HG02852 (cell line): ENCODE results near the gene SCYGR1.

Experiments
- ATAC-seq: cut with Tn5 transposase; IDR thresholded peaks from one replicate; pipeline ENCODE4 v1.9.1; 2021; ENCODE audit warnings: mild to moderate bottlenecking, moderate library complexity; ENCODE audit not compliant: unreplicated experiment

Gene SCYGR1

DNA sequence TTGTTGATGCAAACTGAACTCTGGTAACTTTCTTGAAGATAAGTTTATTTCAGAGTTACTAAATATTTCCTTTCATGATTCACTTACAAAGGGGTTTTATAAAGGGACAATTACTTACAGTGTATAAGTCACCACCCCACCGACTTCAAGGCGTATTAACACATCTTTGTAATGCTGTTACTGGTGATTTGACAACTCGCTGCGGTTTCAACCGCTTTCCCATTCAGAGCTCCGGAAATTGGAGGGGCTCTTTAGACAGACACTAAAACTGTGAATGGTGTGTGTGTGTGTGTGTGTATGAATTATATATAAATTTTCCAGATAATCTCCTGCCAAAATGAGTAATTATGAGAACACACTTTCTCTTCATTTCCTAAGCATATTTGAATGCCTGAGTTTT lies 13.6 kb downstream of the SCYGR1 start:
- ATAC-seq = no peak

DNA sequence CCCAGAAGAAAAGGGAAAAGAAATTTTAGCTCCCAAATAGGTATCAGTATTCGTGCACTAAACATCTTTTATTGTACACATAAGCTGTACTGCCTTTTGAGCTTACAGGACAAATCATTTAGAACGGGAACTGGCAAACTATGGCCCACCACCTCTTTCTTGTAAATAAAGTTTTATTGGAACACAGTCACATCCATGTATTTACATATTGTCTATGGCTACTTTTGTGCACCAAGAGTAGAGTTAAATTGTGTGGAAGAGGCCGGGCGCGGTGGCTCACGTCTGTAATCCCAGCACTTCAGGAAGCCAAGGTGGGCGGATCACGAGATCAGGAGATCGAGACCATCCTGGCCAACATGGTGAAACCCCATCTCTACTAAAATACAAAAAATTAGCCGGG lies 14.4 kb downstream of the SCYGR1 start:
- no peak for ATAC-seq

DNA sequence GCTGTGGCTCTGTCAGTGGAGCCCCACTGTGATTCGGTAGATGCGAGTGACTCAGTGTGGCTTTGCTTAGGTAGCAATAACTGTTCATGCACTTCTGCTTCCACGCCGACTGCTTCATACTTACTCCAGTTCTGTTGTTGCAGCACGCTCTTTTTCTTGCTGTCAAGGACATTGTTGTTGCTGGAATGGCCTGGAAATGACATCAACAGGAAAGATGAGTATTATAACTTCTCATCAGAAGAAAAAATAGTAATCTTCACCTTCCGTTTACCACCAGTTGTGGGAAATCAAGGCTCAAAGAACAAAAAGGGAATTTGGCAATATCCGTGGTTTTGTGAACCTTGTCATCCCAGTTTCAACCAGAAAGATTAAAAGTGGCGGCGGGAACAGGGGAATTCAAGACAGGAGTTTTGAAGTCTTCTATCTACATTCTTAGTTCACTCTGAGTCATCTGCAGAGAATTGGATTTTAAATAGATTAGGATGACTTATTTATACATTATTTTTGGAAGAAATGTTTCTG lies 16.9 kb downstream of the SCYGR1 start:
- ATAC-seq = no peak

DNA sequence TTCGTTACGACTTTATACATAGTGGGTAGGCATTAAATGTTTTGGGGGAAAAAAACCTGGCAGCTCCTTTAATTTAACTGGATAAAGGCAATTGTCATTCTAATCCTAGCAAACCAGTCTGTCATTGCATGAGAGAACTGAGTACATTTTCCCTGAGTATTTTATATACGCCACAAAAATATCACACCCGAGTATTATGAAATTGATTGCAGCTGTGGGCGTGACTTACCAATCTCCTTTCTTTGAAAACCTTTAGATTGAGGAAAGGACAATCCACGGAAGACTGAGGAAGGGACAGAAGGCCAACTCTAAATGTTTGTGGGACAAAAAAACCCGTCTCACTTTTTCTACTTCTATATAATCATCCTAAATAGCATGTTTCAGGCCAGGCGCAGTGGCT lies 17.7 kb downstream of the SCYGR1 start:
- no peak for ATAC-seq

DNA sequence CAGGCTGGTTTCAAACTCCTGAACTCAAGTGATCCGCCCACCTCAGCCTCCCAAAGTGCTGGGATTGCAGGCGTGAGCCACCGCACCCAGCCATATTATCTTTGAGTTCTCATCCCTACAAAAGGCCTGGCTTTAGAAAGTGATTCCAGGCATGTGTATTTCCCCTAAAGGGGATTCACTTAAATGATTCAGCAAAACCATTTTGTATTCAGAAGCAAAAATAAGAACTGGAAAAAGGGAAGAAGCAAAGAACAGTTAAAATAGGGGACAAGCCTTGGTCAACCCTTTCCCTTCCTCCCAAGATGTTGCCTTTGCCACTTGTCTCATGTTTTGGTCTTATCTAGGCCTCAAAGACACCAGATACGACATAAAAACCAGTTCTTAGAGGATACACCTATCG lies 19.2 kb downstream of the SCYGR1 start:
- no peak for ATAC-seq

DNA sequence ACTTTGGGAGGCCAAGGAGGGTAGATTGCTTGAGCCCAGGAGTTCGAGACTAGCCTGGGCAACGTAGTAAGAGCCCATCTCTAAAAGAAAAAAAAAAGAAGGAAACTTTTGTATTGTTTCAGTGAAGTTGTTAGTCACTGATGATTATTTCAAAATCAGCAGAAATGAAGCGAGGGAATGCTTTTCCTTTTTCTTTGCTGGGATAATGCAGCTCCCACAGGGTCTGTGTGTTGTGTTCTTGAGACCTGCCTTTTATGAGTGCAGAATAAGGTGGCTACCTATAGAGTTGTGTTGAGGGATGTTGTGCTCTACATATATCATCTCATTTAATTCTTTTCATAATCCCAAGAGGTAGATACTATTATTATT lies 20.3 kb downstream of the SCYGR1 start:
- no peak for ATAC-seq

DNA sequence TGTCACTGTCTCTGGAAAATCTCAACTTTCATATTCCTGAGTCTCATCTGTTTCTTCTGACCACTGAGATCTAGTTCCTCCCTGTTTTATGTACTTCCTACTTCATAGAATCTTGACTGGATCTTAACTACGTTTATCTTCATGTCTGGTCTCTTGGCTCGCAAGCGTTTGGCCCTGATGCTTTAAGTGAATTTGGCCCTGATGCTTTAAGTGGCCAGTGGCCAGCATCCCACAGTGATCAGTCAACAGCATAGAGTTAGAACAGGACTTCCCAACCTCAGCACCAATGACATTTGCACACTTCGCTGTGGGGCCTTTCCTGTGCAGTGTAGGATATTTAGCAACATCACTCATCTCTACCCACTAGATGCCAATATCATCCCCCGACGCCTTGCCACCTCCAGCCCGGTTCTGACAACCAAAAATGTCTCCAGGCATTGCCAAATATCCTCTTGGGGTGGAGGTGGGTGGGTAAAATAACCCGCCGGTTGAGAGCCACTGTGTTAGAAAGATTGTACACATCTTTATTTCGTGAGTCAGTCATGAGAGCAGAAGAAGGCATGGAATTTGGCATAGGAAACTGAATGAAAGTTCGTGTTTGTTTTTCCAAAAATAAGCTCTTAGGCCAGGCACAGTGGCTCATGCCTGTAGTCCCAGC lies 20.9 kb downstream of the SCYGR1 start:
- no peak for ATAC-seq

DNA sequence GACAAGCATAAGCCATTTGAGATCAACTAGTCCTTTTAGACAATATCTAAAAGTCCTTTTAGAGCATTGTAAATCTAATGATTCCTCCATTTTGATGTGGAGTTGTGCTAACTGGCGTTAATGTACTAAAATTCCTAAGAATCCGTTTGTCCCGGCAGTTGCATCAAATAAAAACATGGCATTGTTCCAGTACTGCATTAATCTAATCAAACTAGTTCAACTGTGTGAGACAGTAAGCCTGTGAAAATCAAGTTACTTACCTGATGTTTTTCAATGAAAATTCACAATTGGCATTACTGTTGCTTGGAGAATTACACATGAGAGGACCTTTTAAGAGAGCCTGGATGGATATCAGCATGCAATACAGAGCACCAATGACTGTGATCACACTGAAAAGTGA lies 21.9 kb downstream of the SCYGR1 start:
- ATAC-seq = no peak

DNA sequence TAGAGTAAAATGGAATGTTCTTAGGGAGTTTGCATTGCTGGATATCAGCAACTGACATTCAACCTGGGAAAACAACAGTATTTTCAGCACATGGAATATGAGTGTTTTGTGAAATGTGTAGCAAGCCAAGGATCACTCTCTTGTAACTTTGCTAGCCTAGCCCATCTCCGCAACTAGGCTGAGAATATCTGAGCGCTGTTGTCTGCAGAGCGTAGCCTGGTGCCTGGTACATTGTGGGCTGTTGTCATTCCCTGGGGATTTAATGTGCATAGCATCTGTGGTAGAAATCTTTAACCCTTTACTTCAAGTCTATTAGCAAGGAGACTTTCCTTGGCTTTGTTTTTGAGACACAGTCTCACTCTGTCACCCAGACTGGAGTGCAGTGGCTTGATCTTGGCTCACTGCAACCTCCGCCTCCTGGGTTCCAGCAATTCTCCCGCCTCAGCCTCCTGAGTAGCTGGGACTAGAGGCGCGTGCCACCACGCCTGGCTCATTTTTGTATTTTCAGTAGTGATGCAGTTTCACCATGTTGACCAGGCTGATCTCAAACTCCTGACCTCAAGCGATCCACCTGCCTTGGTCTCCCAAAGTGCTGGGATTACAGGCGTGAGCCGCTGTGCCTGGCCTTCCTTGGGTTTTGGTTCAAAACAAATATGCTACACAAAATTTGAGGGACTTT lies 23.0 kb downstream of the SCYGR1 start:
- ATAC-seq = peak; percentile 57

DNA sequence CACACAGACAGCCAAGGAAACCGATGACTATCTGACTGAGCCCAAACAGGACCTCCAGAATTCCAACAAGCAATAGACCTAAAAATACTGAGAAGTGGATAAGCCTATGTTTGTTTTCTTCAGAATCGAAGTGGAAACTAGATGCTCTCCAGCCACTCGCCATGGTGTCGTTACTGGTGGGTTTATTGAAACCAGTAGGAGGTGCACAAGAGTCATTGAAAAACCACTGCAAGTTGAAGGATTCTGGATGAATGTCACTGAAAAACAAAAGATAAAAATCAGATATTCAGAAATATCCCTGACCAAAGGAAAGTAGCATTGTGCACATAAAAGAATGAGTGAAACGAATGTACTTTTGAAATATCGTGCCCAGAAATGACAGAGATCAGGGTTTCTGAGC lies 24.0 kb downstream of the SCYGR1 start:
- ATAC-seq = no peak

DNA sequence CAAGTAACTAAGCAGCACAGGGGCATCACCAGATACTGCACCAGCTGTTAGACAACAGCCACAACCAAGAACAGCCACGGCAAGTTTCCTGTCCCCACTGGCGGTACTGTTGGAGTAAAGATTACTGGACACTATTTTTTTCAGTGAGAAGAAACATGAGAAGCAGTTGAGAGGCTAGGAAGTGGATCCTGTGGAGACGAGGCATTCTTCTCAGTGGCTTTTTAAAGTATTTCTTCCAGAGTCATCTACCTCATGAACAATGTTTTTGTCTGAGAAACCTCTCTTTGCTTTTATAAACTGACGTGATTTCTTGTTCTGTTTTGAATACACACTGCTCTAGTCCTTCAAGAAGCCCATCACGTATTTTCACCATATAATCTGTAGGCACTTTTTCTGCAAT lies 27.4 kb downstream of the SCYGR1 start:
- no peak for ATAC-seq

DNA sequence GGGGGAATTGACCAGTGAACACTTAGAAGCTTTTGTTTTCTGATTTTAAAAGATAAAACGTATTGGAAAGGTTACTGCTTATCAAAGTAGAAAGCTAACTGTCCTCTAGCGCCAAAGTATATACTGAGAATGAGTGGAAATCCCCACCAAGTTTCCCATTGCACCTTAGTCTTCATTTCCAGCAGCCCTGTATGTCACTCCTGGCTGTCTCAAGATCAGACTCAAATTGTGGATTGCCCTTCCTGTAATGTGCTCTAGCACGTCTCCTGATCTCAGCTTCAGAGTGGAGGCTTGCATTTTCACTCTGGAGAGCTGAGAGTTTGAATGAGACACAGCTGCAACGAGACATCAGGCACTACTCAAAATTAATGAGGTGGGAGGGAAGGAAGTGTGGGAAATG lies 36.1 kb downstream of the SCYGR1 start:
- peak; percentile 93 for ATAC-seq

DNA sequence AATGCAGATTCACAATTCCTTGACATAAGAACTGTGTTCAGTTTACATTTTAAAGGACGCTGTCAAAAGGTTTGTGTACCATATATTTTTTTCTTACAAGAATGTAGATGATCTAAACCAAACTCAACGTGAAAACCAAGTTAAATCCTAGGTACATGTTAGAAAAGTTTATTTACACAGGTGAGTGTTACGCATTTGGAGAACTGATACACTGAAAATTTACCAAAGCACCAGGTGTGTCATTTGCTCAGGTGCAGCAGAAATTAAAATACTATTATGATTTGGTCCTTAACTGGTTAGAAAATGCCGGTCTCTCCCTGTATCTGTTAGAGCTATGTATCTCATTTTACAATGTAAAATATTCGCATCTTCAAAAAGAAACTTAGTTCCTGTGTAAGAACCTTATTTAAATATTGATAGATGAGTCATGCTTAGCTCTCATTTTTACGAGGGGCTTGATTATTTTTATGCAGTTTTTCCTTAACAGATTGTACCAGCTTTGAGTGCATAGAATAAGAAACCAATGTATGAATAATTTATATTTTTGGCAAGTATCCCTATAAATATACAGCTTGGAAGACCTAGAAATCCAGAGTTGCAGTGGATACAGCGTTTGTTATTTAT lies 37.6 kb downstream of the SCYGR1 start:
- no peak for ATAC-seq

DNA sequence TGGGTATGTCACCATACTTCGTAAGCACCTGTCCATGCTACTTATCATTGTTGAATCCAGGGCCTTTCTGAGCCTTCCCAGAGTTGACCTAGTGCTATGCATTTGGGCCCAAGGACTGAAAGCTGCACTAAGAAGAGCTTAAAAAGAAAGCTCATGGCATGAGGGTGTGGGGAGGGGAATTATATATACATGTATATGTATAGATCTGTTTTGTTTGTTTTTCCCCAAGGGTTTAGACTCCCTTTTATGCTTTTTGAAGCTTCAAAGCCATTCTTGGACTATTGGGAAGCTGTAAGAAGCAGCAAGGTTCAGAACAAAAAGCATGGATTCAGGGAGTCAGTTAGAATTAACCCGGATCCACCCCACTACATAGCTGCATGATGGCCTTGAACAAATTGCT lies 39.4 kb downstream of the SCYGR1 start:
- no peak for ATAC-seq

DNA sequence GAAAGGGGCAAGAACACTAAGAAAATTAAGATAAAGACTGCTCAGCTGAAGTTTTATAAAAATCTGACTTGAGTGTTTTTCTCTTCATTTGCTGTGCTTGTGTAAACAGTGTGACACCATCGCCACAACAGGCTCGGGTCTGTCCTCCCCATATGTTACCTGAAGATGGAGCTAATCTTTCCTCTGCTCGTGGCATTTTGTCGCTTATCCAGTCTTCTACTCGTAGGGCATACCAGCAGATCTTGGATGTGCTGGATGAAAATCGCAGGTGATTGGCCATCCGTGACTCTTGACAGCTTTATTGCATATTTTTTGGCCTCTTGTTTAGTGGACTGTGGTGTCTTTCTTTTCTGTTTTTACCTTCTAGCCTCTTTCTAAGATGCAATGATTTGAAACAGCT lies 40.6 kb downstream of the SCYGR1 start:
- no peak for ATAC-seq

DNA sequence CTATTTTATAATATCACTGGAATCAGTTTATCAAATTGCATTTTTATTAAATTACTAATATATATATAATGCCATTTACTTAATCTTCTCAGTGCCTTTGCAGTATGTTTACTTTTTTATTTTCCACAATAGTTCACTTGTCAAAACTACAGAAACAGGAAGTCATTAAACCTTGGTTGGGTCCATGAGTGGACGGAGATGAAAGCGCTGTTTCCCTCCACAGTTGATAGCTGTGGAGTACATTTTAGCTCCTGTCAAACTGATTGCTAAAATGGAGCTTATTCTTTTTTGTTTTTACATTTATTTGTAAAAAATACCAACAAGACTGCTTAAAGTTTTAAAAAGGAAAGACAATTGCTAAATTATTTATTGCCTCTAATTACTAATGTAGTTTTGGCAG lies 43.5 kb downstream of the SCYGR1 start:
- ATAC-seq = no peak

DNA sequence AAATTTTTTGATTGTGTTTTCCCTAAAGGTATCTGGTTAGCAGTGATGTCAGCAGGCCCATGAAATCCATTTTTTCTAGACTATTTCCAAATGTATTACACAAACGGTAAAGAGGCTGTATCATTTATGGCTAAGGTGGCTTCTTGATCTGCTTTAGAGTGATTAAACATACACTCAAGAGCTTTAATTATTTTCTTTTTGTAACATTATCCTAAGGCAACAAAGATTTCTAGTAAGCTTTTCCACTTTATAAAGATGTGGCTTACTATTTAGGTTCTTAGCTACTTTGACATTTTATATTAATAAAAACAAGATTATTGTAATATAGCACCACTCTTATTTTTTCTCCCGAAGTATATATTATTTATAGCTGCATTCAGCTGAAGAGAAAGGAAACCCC lies 46.2 kb downstream of the SCYGR1 start:
- no peak for ATAC-seq

DNA sequence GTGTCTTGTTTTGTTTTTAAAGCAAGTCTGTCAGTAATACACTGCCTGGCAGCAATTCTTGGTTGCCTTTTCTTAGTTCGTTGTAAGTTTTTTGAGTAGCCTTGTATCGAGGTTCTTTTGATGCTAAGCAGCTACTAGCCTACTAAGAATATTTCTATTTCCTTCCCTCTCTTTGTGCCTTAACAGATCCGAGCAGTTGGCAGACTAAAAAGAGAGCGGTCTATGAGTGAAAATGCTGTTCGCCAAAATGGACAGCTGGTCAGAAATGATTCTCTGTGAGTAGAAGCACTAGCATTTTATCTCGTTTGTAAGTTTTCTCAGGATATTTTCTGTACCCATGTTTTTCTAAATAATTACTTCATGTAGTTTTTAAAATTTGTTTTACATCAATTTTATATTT lies 47.6 kb downstream of the SCYGR1 start:
- ATAC-seq = no peak

DNA sequence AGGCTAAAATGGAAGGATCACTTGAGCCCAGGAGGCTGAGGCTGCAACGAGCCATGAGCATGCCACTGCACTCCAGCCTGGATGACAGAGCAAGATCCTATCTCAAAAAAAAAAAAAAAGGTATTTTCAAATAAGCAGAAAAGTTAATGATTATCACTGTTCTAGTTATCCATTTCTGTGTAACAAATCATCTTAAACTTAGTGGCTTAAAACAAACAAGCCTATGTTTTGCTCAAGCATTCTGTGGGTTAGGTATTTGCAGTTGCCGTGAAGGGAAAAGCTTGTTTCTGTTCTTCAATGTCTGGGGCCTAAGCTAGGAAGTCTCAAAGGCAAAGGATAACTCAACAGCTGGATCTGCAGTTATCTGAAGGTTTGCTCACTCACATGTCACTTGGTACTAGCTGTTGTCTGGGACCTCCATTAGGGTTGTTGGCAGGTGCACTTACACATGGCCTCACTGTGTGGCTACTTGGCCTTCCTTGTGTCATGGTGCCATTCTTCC lies 48.6 kb downstream of the SCYGR1 start:
- no peak for ATAC-seq
